Right lobe of liver (tissue), 6 donors: ENCODE results near the gene ZNF532. TPM values are rescaled to one million over a fixed set of nuclear protein-coding genes. Genes with fewer than 3 reads are reported as not detected.

ENCODE experiments used
- ATAC-seq, 4 donors: fragments of 200-7000 bp; cut with Tn5 transposase; one replicate each; pipeline ENCODE4 v1.9.1; 2020; ENCODE audit warnings: mild to moderate bottlenecking in 4 of 4, moderate library complexity in 4 of 4
- DNase-seq, 3 donors: peaks; one replicate each; pipeline ENCODE4 v3.0.0-alpha.2; 2020
- H3K27ac ChIP-seq, 3 donors: fragments of 200-600 bp; one replicate each; pipeline ENCODE4 v1.8.0; 2022
- H3K27me3 ChIP-seq, 2 donors: fragments of 200-600 bp; one replicate each; pipeline ENCODE4 v1.8.0; 2022
- H3K36me3 ChIP-seq, 4 donors: fragments of 200-600 bp; sonication (generic) in 1 of 4; one replicate each; pipeline versions ENCODE4 v1.5.1 to v1.8.0; 2017 to 2022; ENCODE audit warnings: control low read depth in 1 of 4
- H3K4me1 ChIP-seq, 4 donors: fragments of 200-600 bp; sonication (generic) in 1 of 4; one replicate each; pipeline versions ENCODE4 v1.5.1 to v1.8.0; 2017 to 2022; ENCODE audit warnings: control low read depth in 1 of 4
- H3K4me3 ChIP-seq, 3 donors: fragments of 200-600 bp; one replicate each; pipeline ENCODE4 v1.8.0; 2022
- H3K9me3 ChIP-seq, 4 donors: fragments of 200-600 bp; sonication (generic) in 1 of 4; one replicate each; pipeline versions ENCODE4 v1.5.1 to v1.8.0; 2017 to 2022; ENCODE audit warnings: control low read depth in 1 of 4
- POLR2A ChIP-seq: fragments of 450-650 bp; IDR thresholded peaks from one replicate; pipeline ENCODE4 v1.6.1; 2017; ENCODE audit warnings: antibody characterized with exemption, mild to moderate bottlenecking
- WGBS: methylation state at CpG from one replicate; pipeline ENCODE4 v1.1.6; 2018; ENCODE audit warnings: low coverage, low lambda C conversion rate; ENCODE audit not compliant: insufficient coverage; ENCODE audit errors: missing lambda C conversion rate; 5-methylcytosine and 5-hydroxymethylcytosine counted together
- intact Hi-C, 2 donors: fragments of 100-400 bp; cut with DNase I; formaldehyde crosslinking; loops; one replicate each; pipeline versions ENCODE4 v1.11.2 to v1.14.1; 2022
- total RNA-seq, 6 experiments: library from RNA; depleted of rRNA in 2 of 6; stranded (reverse); fragments of >200 nt in 2 of 6; fragmentation: NEBNext Ultra II Directional in 3 of 6; extraction: Animal tissue kit (Norgen Biotek cat#: 25700) in 3 of 6; gene quantifications; one replicate each; pipeline versions ENCODE4 v1.1.0 to v1.2.4, GENCODE V29; 2016 to 2023
- TF ChIP-seq, protein P1 (sequence below), 4 donors: fragments of 200-600 bp in 3 of 4; fragments of 450-650 bp in 1 of 4; IDR thresholded peaks; one replicate each; pipeline versions ENCODE4 v1.5.1 to v1.8.0; 2016 to 2022; ENCODE audit warnings: antibody characterized with exemption in 4 of 4, mild to moderate bottlenecking in 2 of 4
- donor health status: DM: no; HTN: yes; CAD: no.
- donor health status: DM: no; HTN: no; CAD: no.
- donor health status: DM: no; HTN: no; CAD: no.
- donor health status: DM: no; HTN: yes; CAD: no.
- donor health status: DM: no; HTN: yes; CAD: no.

The ZNF532 gene
- total RNA-seq, 6 experiments from 2014 or later = 2.0 to 6.4 (median 3.2) TPM

DNA sequence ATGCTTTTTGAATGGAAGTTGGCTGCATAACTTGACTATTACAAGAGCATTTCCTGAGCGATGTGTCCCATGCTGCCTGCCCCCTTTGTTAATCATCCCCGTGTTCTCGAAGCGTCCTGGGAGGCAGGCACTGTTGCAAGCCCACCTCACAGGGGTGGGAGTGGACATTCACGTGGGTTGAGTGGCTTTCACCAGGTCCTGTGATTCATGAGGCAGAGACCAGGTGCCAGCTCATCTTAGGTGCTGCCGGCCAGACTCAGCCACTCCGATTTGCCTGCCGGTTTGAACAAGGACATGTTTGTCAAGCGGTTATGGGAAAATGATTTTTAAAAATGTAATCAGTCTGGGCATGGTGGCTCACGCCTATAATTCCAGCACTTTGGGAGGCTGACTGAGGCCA is 112.5 kb downstream of the ZNF532 start:
- no peak overlapping the region for H3K4me3 ChIP-seq
- ATAC-seq (no peak), DNase-seq (no peak)
- TF ChIP-seq, protein P1, sequence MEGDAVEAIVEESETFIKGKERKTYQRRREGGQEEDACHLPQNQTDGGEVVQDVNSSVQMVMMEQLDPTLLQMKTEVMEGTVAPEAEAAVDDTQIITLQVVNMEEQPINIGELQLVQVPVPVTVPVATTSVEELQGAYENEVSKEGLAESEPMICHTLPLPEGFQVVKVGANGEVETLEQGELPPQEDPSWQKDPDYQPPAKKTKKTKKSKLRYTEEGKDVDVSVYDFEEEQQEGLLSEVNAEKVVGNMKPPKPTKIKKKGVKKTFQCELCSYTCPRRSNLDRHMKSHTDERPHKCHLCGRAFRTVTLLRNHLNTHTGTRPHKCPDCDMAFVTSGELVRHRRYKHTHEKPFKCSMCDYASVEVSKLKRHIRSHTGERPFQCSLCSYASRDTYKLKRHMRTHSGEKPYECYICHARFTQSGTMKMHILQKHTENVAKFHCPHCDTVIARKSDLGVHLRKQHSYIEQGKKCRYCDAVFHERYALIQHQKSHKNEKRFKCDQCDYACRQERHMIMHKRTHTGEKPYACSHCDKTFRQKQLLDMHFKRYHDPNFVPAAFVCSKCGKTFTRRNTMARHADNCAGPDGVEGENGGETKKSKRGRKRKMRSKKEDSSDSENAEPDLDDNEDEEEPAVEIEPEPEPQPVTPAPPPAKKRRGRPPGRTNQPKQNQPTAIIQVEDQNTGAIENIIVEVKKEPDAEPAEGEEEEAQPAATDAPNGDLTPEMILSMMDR (IDR thresholded peaks at IDR 0.05) = no peak
- TF ChIP-seq POLR2A = no peak
- peak overlapping the region in 1 of 3 donors; percentile 17 for H3K27ac ChIP-seq
- no peaks in the 10 kb centered on the region for H3K9me3 ChIP-seq
- intact Hi-C loops = no loop called here
- H3K36me3 ChIP-seq = no peaks in the 10 kb centered on the region
- WGBS = 78% methylated on average over 5 of the region's 10 CpGs
- no peaks in the 10 kb centered on the region for H3K27me3 ChIP-seq
- H3K4me1 ChIP-seq = no peaks in the 10 kb centered on the region

GRCh38 chr18:58977801-58978200 is 113.1 kb downstream of the ZNF532 start:
- Histone ChIP-seq H3K36me3 (no peaks in the 10 kb centered on the region), H3K27ac (no peak overlapping the region), H3K4me1 (no peaks in the 10 kb centered on the region), H3K27me3 (no peaks in the 10 kb centered on the region), H3K4me3 (no peak overlapping the region), H3K9me3 (no peaks in the 10 kb centered on the region)
- DNase-seq (no peak), ATAC-seq (no peak)
- intact Hi-C loops = no loop called here
- TF ChIP-seq POLR2A = no peak
- TF ChIP-seq, protein P1 (IDR thresholded peaks at IDR 0.05) = no peak
- 69% methylated on average over 3 of the region's 4 CpGs for WGBS

DNA sequence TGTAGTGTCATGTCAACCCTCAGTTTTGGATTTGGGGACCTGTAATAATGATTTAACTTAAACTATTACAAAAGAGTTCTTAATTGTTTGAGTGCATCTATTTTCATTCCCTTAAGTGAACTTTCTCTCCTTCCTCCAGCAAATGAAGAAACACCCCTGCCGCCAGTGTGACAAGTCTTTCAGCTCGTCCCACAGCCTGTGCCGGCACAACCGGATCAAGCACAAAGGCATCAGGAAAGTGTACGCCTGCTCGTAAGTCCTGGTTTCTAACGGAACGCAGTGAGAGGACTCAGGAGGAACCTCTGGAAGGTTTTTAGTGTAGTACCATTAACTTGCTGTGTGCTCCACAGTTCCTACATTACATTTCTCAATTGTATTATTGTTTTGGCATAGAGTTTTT is 114.2 kb downstream of the ZNF532 start:
- 87% methylated on average over 8 of the region's 8 CpGs for WGBS
- H3K27me3 ChIP-seq = no peaks in the 10 kb centered on the region
- H3K27ac ChIP-seq = no peak overlapping the region
- TF ChIP-seq, protein P1 (IDR thresholded peaks at IDR 0.05) = no peak
- TF ChIP-seq POLR2A = no peak
- H3K9me3 ChIP-seq = no peaks in the 10 kb centered on the region
- H3K36me3 ChIP-seq = no peaks in the 10 kb centered on the region
- H3K4me1 ChIP-seq = no peaks in the 10 kb centered on the region
- no peak overlapping the region for H3K4me3 ChIP-seq
- ATAC-seq = no peak
- DNase-seq = no peak
- intact Hi-C loops = no loop called here

DNA sequence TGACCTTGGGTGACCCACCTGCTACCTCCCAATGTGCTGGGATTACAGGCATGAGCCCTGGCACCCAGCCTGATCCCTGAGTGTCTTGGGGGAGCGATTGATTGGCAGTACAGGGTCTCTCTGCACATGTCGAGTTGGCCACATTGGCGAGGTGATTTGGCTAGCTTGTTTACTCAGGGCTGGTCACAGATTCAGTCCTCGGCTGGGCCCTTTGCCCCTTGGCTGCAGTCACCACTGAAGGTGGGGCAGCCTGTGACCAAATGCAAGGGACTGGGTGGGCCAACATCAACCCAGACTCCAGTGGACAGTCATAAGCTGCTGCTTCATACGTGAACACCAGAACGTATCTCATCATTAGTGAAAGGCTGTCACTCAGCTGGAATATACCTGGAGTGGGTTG is 114.9 kb downstream of the ZNF532 start:
- H3K4me1 ChIP-seq = no peaks in the 10 kb centered on the region
- no peaks in the 10 kb centered on the region for H3K36me3 ChIP-seq
- H3K4me3 ChIP-seq = no peak overlapping the region
- ATAC-seq (peak in 3 of 4 donors; percentile 41 to 80 (median 56)), DNase-seq (peak in 1 of 3 donors; percentile 31)
- intact Hi-C loops = no loop called here
- H3K27ac ChIP-seq = no peak overlapping the region
- H3K9me3 ChIP-seq = no peaks in the 10 kb centered on the region
- 100% methylated on average over 2 of the region's 6 CpGs for WGBS
- TF ChIP-seq POLR2A = no peak
- TF ChIP-seq, protein P1 (IDR thresholded peaks at IDR 0.05) = no peak
- no peaks in the 10 kb centered on the region for H3K27me3 ChIP-seq

DNA sequence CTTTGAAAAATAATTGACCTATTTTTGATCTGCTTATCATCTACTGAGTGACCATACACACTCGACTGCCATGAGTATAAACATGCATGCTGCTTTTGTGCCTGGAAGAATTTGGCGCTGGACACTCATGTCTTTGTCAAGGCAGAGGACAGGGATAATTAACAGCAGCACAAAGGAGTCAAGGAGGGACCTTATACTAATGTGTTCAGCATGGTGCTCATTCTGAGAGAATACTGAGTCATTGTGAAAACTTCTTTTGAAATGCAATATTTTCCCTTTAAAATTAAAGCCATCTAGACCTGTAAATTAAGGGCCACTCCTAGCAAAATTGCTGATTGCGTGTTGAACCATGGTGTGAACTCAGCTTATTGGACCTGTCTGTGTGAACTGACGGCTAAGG is 116.3 kb downstream of the ZNF532 start:
- TF ChIP-seq, protein P1 (IDR thresholded peaks at IDR 0.05) = no peak
- no peak for TF ChIP-seq POLR2A
- DNase-seq (no peak), ATAC-seq (no peak)
- Histone ChIP-seq H3K4me3 (no peak overlapping the region), H3K27me3 (no peaks in the 10 kb centered on the region), H3K4me1 (no peaks in the 10 kb centered on the region), H3K9me3 (no peaks in the 10 kb centered on the region), H3K36me3 (no peaks in the 10 kb centered on the region), H3K27ac (no peak overlapping the region)
- intact Hi-C loops = no loop called here
- 84% methylated on average over 4 of the region's 4 CpGs for WGBS
